Fibroblast of lung (primary cell): ENCODE results near the gene MPPED2.

ENCODE experiments used
- EZH2 ChIP-seq: IDR thresholded peaks from 2 replicates; pipeline ENCODE4 v1.5.1; 2012; ENCODE audit warnings: low read length, control low read depth, mild to moderate bottlenecking; ENCODE audit errors: missing control alignments
- TF ChIP-seq, protein P1 (sequence below), 2 donors: IDR thresholded peaks in 1 of 2; conservative IDR thresholded peaks in 1 of 2; 1 replicate in 1 of 2; 2 replicates in 1 of 2; pipeline ENCODE4 v1.5.1; 2011 to 2012; ENCODE audit warnings: low read length in 2 of 2, control low read depth in 1 of 2, inconsistent platforms in 1 of 2, low read depth in 1 of 2, mild to moderate bottlenecking in 1 of 2

DNA sequence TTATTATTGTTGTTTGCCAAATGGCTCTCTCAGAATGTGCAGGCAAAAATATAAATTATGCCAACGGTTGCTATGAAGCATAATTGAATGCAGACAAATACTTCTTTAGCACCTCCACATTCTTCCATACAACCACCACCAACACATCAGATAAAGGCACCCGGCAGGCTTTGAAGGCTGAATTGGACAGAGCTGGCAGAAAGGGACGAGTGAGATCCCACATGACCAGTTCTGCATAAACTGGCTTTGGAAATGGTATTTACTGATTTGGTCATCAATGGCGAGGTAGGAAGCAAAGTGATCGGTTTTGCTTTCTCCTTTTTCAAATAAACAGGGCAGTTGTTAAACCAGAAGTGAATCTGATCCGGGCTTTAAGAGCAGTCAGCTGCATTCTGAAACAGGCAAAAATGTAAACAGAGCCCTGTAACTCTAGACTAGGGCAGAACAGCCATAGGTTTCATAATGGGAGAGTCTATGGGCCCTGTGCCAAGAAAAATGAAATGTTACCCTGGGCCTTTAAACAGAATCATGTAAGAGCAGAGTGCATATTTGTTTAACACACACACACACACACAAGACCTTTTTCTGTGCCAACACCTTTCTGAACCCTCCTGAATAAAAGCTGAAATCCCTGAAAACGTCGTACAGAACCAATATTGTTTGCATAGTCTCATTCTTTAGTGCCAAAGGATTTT, 97.7 kb downstream of the MPPED2 start:
- TF ChIP-seq EZH2, result no peak
- TF ChIP-seq, protein P1, sequence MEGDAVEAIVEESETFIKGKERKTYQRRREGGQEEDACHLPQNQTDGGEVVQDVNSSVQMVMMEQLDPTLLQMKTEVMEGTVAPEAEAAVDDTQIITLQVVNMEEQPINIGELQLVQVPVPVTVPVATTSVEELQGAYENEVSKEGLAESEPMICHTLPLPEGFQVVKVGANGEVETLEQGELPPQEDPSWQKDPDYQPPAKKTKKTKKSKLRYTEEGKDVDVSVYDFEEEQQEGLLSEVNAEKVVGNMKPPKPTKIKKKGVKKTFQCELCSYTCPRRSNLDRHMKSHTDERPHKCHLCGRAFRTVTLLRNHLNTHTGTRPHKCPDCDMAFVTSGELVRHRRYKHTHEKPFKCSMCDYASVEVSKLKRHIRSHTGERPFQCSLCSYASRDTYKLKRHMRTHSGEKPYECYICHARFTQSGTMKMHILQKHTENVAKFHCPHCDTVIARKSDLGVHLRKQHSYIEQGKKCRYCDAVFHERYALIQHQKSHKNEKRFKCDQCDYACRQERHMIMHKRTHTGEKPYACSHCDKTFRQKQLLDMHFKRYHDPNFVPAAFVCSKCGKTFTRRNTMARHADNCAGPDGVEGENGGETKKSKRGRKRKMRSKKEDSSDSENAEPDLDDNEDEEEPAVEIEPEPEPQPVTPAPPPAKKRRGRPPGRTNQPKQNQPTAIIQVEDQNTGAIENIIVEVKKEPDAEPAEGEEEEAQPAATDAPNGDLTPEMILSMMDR (conservative IDR thresholded peaks at IDR 0.05 in 1 of 2, IDR thresholded peaks at IDR 0.05 in 1 of 2; ENCODE audit: low read depth in 1 of 2, low read length in 2 of 2), result no peak
